Measurements from ENCODE around the gene SH3TC2. TPM values are rescaled to one million over a fixed set of nuclear protein-coding genes. Genes with fewer than 3 reads are reported as not detected.

SH3TC2 gene
- polyA plus RNA-seq, 1 donor (not counting 4 experiments of a cell fraction or from before 2014, with no cell fraction given) = 19.0 TPM

DNA sequence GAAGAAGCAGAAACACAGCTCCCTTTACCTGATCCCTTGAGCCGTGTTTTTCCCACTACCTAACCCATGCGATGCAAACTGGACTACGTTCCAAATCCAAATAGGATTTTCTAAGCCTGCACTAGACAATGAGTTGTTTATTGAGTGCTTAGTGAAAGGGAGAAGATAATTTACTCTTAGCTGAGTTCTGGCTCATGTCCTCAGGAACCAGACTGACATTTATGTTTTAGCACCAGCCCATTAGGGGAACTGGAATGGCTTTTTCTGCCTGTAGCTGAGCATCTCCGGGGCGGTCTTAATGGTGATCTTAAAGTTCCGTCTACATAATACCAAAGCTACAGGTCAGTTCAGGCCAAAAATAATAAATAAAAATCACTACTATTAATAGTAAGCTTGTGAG is 81.5 kb downstream of the SH3TC2 start:
- Histone ChIP-seq H3K9me3 (ENCODE audit: control insufficient read depth, low read depth, low read length) (no peaks in the 10 kb centered on the region), H3K36me3 (ENCODE audit: control insufficient read depth in 2 of 2, extremely low read depth in 1 of 2, insufficient read depth in 2 of 2, low read length in 2 of 2) (no peaks in the 10 kb centered on the region), H3K4me2 (ENCODE audit: control insufficient read depth, extremely low read depth, insufficient read depth, low read depth, low read length) (no peak overlapping the region), H2AFZ (ENCODE audit: control insufficient read depth, low read length) (no peak overlapping the region), H3K79me2 (ENCODE audit: control insufficient read depth, insufficient read depth, low read length) (no peaks in the 10 kb centered on the region), H3K9me1 (ENCODE audit: control insufficient read depth, extremely low read depth, insufficient read depth, low read length) (no peaks in the 10 kb centered on the region), H3K9ac (ENCODE audit: control insufficient read depth, extremely low read depth, insufficient read depth, low read length) (no peak overlapping the region), H3K4me3 (ENCODE audit: control insufficient read depth in 2 of 3, extremely low read depth in 1 of 3, insufficient read depth in 2 of 3, low read depth in 1 of 3, low read length in 3 of 3) (no peak overlapping the region), H3K4me1 (ENCODE audit: control insufficient read depth, extremely low read depth, insufficient read depth, low read length) (peaks cover 56% of the 10 kb centered on the region), H3K27me3 (ENCODE audit: control insufficient read depth, extremely low read depth, insufficient read depth, low read length) (no peaks in the 10 kb centered on the region), H4K20me1 (ENCODE audit: control insufficient read depth, extremely low read depth, insufficient read depth, low read length) (no peaks in the 10 kb centered on the region), H3K27ac (ENCODE audit: control insufficient read depth, insufficient read depth, low read length) (no peak overlapping the region)
- FAIRE-seq = peak; percentile 17
- no peak for DNase-seq (ENCODE audit: low read depth, low spot score)
- TF ChIP-seq, protein P1, sequence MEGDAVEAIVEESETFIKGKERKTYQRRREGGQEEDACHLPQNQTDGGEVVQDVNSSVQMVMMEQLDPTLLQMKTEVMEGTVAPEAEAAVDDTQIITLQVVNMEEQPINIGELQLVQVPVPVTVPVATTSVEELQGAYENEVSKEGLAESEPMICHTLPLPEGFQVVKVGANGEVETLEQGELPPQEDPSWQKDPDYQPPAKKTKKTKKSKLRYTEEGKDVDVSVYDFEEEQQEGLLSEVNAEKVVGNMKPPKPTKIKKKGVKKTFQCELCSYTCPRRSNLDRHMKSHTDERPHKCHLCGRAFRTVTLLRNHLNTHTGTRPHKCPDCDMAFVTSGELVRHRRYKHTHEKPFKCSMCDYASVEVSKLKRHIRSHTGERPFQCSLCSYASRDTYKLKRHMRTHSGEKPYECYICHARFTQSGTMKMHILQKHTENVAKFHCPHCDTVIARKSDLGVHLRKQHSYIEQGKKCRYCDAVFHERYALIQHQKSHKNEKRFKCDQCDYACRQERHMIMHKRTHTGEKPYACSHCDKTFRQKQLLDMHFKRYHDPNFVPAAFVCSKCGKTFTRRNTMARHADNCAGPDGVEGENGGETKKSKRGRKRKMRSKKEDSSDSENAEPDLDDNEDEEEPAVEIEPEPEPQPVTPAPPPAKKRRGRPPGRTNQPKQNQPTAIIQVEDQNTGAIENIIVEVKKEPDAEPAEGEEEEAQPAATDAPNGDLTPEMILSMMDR (optimal IDR thresholded peaks at IDR 0.05 in 1 of 3, IDR thresholded peaks at IDR 0.05 in 1 of 3, conservative IDR thresholded peaks at IDR 0.05 in 1 of 3; ENCODE audit: extremely low read depth in 1 of 3, insufficient read depth in 2 of 3, low read length in 3 of 3) = no peak
- TF ChIP-seq EZH2 (IDR thresholded peaks at IDR 0.05; ENCODE audit: low read length) = no peak
- dilution Hi-C loops (cut with MboI; ENCODE audit: extremely low pct_ligation_motif_present, low sequenced_read_pairs) = no loop called here

DNA sequence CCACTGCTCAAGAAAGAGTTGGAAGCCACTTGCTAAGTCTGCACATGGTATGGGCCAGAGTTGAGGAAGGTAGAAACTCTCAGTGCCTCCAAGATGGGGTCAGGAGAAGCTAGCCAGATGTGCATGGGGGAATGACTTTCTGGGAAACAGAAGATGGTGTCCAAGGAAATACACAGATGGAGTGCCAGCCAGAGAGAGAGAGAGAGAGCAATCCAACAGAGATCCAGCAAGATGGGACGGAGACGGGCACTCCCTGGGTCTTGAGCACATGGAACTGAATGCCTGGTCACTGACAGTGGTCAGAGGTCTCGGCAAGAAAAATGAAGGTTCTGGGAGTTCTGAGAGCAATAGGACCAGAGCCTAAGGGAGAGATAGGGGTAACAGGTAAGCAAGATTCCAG is 82.1 kb downstream of the SH3TC2 start:
- Histone ChIP-seq H3K27me3 (ENCODE audit: control insufficient read depth, extremely low read depth, insufficient read depth, low read length) (no peaks in the 10 kb centered on the region), H4K20me1 (ENCODE audit: control insufficient read depth, extremely low read depth, insufficient read depth, low read length) (no peaks in the 10 kb centered on the region), H3K9me3 (ENCODE audit: control insufficient read depth, low read depth, low read length) (no peaks in the 10 kb centered on the region), H3K4me3 (ENCODE audit: control insufficient read depth in 2 of 3, extremely low read depth in 1 of 3, insufficient read depth in 2 of 3, low read depth in 1 of 3, low read length in 3 of 3) (no peak overlapping the region), H3K9ac (ENCODE audit: control insufficient read depth, extremely low read depth, insufficient read depth, low read length) (no peak overlapping the region), H3K79me2 (ENCODE audit: control insufficient read depth, insufficient read depth, low read length) (no peaks in the 10 kb centered on the region), H3K27ac (ENCODE audit: control insufficient read depth, insufficient read depth, low read length) (no peak overlapping the region), H3K4me1 (ENCODE audit: control insufficient read depth, extremely low read depth, insufficient read depth, low read length) (peaks cover 50% of the 10 kb centered on the region), H3K36me3 (ENCODE audit: control insufficient read depth in 2 of 2, extremely low read depth in 1 of 2, insufficient read depth in 2 of 2, low read length in 2 of 2) (no peaks in the 10 kb centered on the region), H3K9me1 (ENCODE audit: control insufficient read depth, extremely low read depth, insufficient read depth, low read length) (no peaks in the 10 kb centered on the region), H2AFZ (ENCODE audit: control insufficient read depth, low read length) (no peak overlapping the region), H3K4me2 (ENCODE audit: control insufficient read depth, extremely low read depth, insufficient read depth, low read depth, low read length) (no peak overlapping the region)
- TF ChIP-seq, protein P1 (optimal IDR thresholded peaks at IDR 0.05 in 1 of 3, IDR thresholded peaks at IDR 0.05 in 1 of 3, conservative IDR thresholded peaks at IDR 0.05 in 1 of 3; ENCODE audit: extremely low read depth in 1 of 3, insufficient read depth in 2 of 3, low read length in 3 of 3) = no peak
- TF ChIP-seq EZH2 (IDR thresholded peaks at IDR 0.05; ENCODE audit: low read length) = no peak
- dilution Hi-C loops (cut with MboI; ENCODE audit: extremely low pct_ligation_motif_present, low sequenced_read_pairs) = no loop called here
- FAIRE-seq = no peak
- DNase-seq (ENCODE audit: low read depth, low spot score) = no peak

All from keratinocyte (primary cell).